Measurements from ENCODE around the gene GRK5.

GRK5 gene

DNA sequence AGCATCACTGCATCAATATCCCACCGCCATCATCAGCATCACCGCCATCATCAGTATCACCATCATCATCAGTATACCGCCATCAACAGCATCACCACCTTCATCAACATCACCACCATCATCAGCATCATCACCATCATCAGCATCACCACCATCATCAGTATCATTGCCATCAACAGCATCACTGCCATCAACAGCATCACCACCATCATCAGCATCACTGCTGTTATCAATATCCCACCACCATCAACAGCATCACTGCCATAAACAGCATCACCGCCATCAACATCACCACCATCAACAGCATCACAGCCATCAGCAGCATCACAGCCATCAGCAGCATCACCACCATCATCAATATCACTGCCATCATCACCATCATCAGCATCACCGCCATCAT, 219.3 kb downstream of the GRK5 start:
- no CpG with 5 or more reads among the region's 5 CpGs for WGBS (ENCODE audit: extremely low coverage, insufficient coverage, insufficient read length)
- no peak for DNase-seq
- peaks cover 6% of the 10 kb centered on the region for H3K9me3 ChIP-seq (ENCODE audit: insufficient read depth, low read depth, low read length)
- no peak overlapping the region for H4K91ac ChIP-seq (ENCODE audit: low read depth, low read length)
- H2AFZ ChIP-seq (ENCODE audit: insufficient read depth, low read length, poor library complexity) = no peak overlapping the region
- H2BK5ac ChIP-seq (ENCODE audit: low read depth, low read length, poor library complexity) = no peak overlapping the region
- no peak overlapping the region for H3K23ac ChIP-seq (ENCODE audit: low read length)
- no peak overlapping the region for H3K4me2 ChIP-seq (ENCODE audit: low read length)
- no peak overlapping the region for H3K18ac ChIP-seq (ENCODE audit: low read length)
- no peak overlapping the region for H4K12ac ChIP-seq (ENCODE audit: low read depth, low read length)
- no peaks in the 10 kb centered on the region for H3K79me2 ChIP-seq (ENCODE audit: control insufficient read depth, insufficient read depth, low read length, poor library complexity)
- no peak overlapping the region for H3K4me3 ChIP-seq (ENCODE audit: low read depth, low read length)
- no peak overlapping the region for H2BK12ac ChIP-seq (ENCODE audit: low read length)
- no peak overlapping the region for H3K9ac ChIP-seq (ENCODE audit: low read length)
- H2AK5ac ChIP-seq (ENCODE audit: low read length) = no peak overlapping the region
- no peaks in the 10 kb centered on the region for H3K4me1 ChIP-seq (ENCODE audit: control insufficient read depth in 1 of 2, insufficient read depth in 2 of 2, low read length in 2 of 2)
- no peak overlapping the region for H3K4ac ChIP-seq (ENCODE audit: low read depth, low read length)
- H3K14ac ChIP-seq (ENCODE audit: low read length) = no peak overlapping the region
- no peak overlapping the region for H2BK120ac ChIP-seq (ENCODE audit: insufficient read depth, low read length, poor library complexity)
- no peak overlapping the region for H3K27ac ChIP-seq (ENCODE audit: low read depth, low read length)
- no peaks in the 10 kb centered on the region for H3K79me1 ChIP-seq (ENCODE audit: low read length)
- H4K8ac ChIP-seq (ENCODE audit: low read depth, low read length) = no peak overlapping the region
- no peaks in the 10 kb centered on the region for H3K27me3 ChIP-seq (ENCODE audit: insufficient read depth, low read length)
- H3K36me3 ChIP-seq (ENCODE audit: control insufficient read depth in 1 of 2, insufficient read depth in 2 of 2, low read length in 2 of 2) = peaks cover 0 to 3% of the 10 kb centered on the region in 2 experiments

DNA sequence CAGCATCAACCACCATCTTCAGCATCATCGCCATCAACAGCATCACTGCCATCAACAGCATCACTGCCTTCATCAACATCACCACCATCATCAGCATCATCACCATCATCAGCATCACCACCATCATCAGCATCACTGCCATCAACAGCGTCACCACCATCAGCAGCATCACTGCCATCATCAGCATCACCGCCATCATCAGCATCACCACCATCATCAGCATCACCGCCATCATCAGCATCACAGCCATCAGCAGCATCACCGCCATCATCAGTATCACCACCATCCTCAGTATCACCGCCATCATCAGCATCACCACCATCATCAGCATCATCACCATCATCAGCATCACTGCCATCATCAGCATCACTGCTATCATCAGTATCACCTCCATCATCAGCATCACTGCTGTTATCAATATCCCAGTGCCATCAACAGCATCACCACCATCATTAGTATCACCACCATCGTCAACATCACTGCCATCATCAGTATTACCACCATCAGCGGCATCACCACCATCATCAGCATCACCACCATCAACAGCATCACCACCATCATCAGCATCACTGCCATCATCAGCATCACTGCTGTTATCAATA, 220.0 kb downstream of the GRK5 start:
- Histone ChIP-seq H2BK120ac (ENCODE audit: insufficient read depth, low read length, poor library complexity) (no peak overlapping the region), H3K27ac (ENCODE audit: low read depth, low read length) (no peak overlapping the region), H3K23ac (ENCODE audit: low read length) (no peak overlapping the region), H2AFZ (ENCODE audit: insufficient read depth, low read length, poor library complexity) (no peak overlapping the region), H3K4me2 (ENCODE audit: low read length) (no peak overlapping the region), H3K36me3 (ENCODE audit: control insufficient read depth in 1 of 2, insufficient read depth in 2 of 2, low read length in 2 of 2) (peaks cover 0 to 3% of the 10 kb centered on the region in 2 experiments), H3K4me3 (ENCODE audit: low read depth, low read length) (peak overlapping the region; percentile 19), H2AK5ac (ENCODE audit: low read length) (no peak overlapping the region), H2BK5ac (ENCODE audit: low read depth, low read length, poor library complexity) (no peak overlapping the region), H3K79me2 (ENCODE audit: control insufficient read depth, insufficient read depth, low read length, poor library complexity) (no peaks in the 10 kb centered on the region), H3K9me3 (ENCODE audit: insufficient read depth, low read depth, low read length) (peaks cover 6% of the 10 kb centered on the region), H2BK12ac (ENCODE audit: low read length) (no peak overlapping the region), H3K4me1 (ENCODE audit: control insufficient read depth in 1 of 2, insufficient read depth in 2 of 2, low read length in 2 of 2) (no peaks in the 10 kb centered on the region), H3K18ac (ENCODE audit: low read length) (no peak overlapping the region), H4K91ac (ENCODE audit: low read depth, low read length) (no peak overlapping the region), H3K4ac (ENCODE audit: low read depth, low read length) (no peak overlapping the region), H3K27me3 (ENCODE audit: insufficient read depth, low read length) (no peaks in the 10 kb centered on the region), H3K9ac (ENCODE audit: low read length) (no peak overlapping the region), H3K79me1 (ENCODE audit: low read length) (no peaks in the 10 kb centered on the region), H3K14ac (ENCODE audit: low read length) (no peak overlapping the region), H4K12ac (ENCODE audit: low read depth, low read length) (no peak overlapping the region), H4K8ac (ENCODE audit: low read depth, low read length) (no peak overlapping the region)
- no CpG with 5 or more reads among the region's 8 CpGs for WGBS (ENCODE audit: extremely low coverage, insufficient coverage, insufficient read length)
- DNase-seq = no peak

DNA sequence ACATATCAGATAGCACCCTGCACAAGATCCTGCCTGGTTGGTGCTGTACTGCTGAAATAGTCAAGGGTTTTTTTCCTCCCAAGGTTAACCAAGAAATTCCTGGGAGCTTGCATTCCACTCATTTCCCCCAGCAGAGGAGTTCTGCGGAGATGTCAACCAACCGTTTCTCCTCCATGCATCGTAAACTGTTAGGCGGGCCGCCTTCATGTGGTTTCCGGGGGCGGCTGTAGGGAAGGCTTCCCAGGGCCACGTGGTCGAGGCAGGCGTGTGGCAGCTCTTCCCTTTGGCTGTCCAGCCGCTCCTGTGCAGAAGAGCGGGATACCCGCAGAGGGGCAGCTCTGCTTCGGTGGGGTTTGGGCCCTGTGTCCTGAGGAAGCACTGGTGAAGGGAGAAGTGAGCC, 221.4 kb downstream of the GRK5 start:
- no peak overlapping the region for H2AK5ac ChIP-seq (ENCODE audit: low read length)
- no peak overlapping the region for H3K9ac ChIP-seq (ENCODE audit: low read length)
- no peaks in the 10 kb centered on the region for H3K27me3 ChIP-seq (ENCODE audit: insufficient read depth, low read length)
- H3K14ac ChIP-seq (ENCODE audit: low read length) = no peak overlapping the region
- H3K36me3 ChIP-seq (ENCODE audit: control insufficient read depth in 1 of 2, insufficient read depth in 2 of 2, low read length in 2 of 2) = peaks cover 0 to 3% of the 10 kb centered on the region in 2 experiments
- H3K79me2 ChIP-seq (ENCODE audit: control insufficient read depth, insufficient read depth, low read length, poor library complexity) = no peaks in the 10 kb centered on the region
- no peak overlapping the region for H2BK12ac ChIP-seq (ENCODE audit: low read length)
- H2BK5ac ChIP-seq (ENCODE audit: low read depth, low read length, poor library complexity) = no peak overlapping the region
- WGBS (ENCODE audit: extremely low coverage, insufficient coverage, insufficient read length) = no CpG with 5 or more reads among the region's 14 CpGs
- no peak overlapping the region for H3K18ac ChIP-seq (ENCODE audit: low read length)
- peaks cover 12% of the 10 kb centered on the region for H3K9me3 ChIP-seq (ENCODE audit: insufficient read depth, low read depth, low read length)
- H4K91ac ChIP-seq (ENCODE audit: low read depth, low read length) = no peak overlapping the region
- H3K27ac ChIP-seq (ENCODE audit: low read depth, low read length) = no peak overlapping the region
- H4K8ac ChIP-seq (ENCODE audit: low read depth, low read length) = no peak overlapping the region
- no peak overlapping the region for H4K12ac ChIP-seq (ENCODE audit: low read depth, low read length)
- no peak overlapping the region for H3K4me2 ChIP-seq (ENCODE audit: low read length)
- H2AFZ ChIP-seq (ENCODE audit: insufficient read depth, low read length, poor library complexity) = no peak overlapping the region
- H3K4me3 ChIP-seq (ENCODE audit: low read depth, low read length) = no peak overlapping the region
- no peaks in the 10 kb centered on the region for H3K4me1 ChIP-seq (ENCODE audit: control insufficient read depth in 1 of 2, insufficient read depth in 2 of 2, low read length in 2 of 2)
- no peak overlapping the region for H2BK120ac ChIP-seq (ENCODE audit: insufficient read depth, low read length, poor library complexity)
- H3K23ac ChIP-seq (ENCODE audit: low read length) = no peak overlapping the region
- H3K79me1 ChIP-seq (ENCODE audit: low read length) = no peaks in the 10 kb centered on the region
- DNase-seq = no peak
- H3K4ac ChIP-seq (ENCODE audit: low read depth, low read length) = no peak overlapping the region

DNA sequence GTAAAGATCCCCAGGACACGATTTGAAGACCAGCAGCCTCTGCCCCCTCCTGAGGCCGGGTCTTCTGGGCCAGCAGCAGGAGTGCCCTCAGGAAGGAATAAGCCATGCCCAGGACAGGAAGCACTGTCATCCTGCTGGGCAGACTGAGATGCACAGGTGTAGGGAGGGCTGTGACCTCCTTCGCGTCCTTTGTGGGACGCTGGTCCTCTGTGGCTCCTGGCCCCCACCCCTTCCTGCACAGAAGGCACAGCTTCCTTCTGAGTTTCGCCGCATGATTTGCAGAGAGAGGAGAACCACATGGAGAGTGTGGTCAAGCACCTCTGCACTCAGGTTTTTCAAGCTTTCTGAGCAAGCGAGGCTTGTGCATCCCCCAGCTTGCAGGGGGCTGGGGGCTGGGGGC, 222.4 kb downstream of the GRK5 start:
- no peak overlapping the region for H3K23ac ChIP-seq (ENCODE audit: low read length)
- H2AFZ ChIP-seq (ENCODE audit: insufficient read depth, low read length, poor library complexity) = no peak overlapping the region
- H3K14ac ChIP-seq (ENCODE audit: low read length) = no peak overlapping the region
- peaks cover 16% of the 10 kb centered on the region for H3K9me3 ChIP-seq (ENCODE audit: insufficient read depth, low read depth, low read length)
- DNase-seq = no peak
- no peaks in the 10 kb centered on the region for H3K79me2 ChIP-seq (ENCODE audit: control insufficient read depth, insufficient read depth, low read length, poor library complexity)
- no peak overlapping the region for H3K18ac ChIP-seq (ENCODE audit: low read length)
- WGBS (ENCODE audit: extremely low coverage, insufficient coverage, insufficient read length) = no CpG with 5 or more reads among the region's 8 CpGs
- H4K8ac ChIP-seq (ENCODE audit: low read depth, low read length) = no peak overlapping the region
- H3K4ac ChIP-seq (ENCODE audit: low read depth, low read length) = no peak overlapping the region
- H2AK5ac ChIP-seq (ENCODE audit: low read length) = no peak overlapping the region
- no peaks in the 10 kb centered on the region for H3K4me1 ChIP-seq (ENCODE audit: control insufficient read depth in 1 of 2, insufficient read depth in 2 of 2, low read length in 2 of 2)
- H2BK120ac ChIP-seq (ENCODE audit: insufficient read depth, low read length, poor library complexity) = no peak overlapping the region
- no peaks in the 10 kb centered on the region for H3K79me1 ChIP-seq (ENCODE audit: low read length)
- H3K4me3 ChIP-seq (ENCODE audit: low read depth, low read length) = no peak overlapping the region
- H2BK12ac ChIP-seq (ENCODE audit: low read length) = no peak overlapping the region
- no peak overlapping the region for H3K27ac ChIP-seq (ENCODE audit: low read depth, low read length)
- no peaks in the 10 kb centered on the region for H3K27me3 ChIP-seq (ENCODE audit: insufficient read depth, low read length)
- no peak overlapping the region for H4K12ac ChIP-seq (ENCODE audit: low read depth, low read length)
- H3K9ac ChIP-seq (ENCODE audit: low read length) = no peak overlapping the region
- no peak overlapping the region for H3K4me2 ChIP-seq (ENCODE audit: low read length)
- H4K91ac ChIP-seq (ENCODE audit: low read depth, low read length) = no peak overlapping the region
- H3K36me3 ChIP-seq (ENCODE audit: control insufficient read depth in 1 of 2, insufficient read depth in 2 of 2, low read length in 2 of 2) = peaks cover 0 to 3% of the 10 kb centered on the region in 2 experiments
- no peak overlapping the region for H2BK5ac ChIP-seq (ENCODE audit: low read depth, low read length, poor library complexity)
